GM11168 (cell line): ENCODE results near the gene IQGAP2.
"Not testable (repeated sequence)": the region's sequence is repeated elsewhere in the genome, so short reads cannot be mapped to it uniquely, and the experiment has no call there.

Experiments used
- in situ Hi-C: fragments of 300-500 bp; cut with MboI; formaldehyde crosslinking; loops from one replicate; pipeline ENCODE4 v1.12.0; 2022; ENCODE audit warnings: low sequenced_read_pairs; ENCODE audit not compliant: unreplicated experiment

The IQGAP2 gene, protein sequence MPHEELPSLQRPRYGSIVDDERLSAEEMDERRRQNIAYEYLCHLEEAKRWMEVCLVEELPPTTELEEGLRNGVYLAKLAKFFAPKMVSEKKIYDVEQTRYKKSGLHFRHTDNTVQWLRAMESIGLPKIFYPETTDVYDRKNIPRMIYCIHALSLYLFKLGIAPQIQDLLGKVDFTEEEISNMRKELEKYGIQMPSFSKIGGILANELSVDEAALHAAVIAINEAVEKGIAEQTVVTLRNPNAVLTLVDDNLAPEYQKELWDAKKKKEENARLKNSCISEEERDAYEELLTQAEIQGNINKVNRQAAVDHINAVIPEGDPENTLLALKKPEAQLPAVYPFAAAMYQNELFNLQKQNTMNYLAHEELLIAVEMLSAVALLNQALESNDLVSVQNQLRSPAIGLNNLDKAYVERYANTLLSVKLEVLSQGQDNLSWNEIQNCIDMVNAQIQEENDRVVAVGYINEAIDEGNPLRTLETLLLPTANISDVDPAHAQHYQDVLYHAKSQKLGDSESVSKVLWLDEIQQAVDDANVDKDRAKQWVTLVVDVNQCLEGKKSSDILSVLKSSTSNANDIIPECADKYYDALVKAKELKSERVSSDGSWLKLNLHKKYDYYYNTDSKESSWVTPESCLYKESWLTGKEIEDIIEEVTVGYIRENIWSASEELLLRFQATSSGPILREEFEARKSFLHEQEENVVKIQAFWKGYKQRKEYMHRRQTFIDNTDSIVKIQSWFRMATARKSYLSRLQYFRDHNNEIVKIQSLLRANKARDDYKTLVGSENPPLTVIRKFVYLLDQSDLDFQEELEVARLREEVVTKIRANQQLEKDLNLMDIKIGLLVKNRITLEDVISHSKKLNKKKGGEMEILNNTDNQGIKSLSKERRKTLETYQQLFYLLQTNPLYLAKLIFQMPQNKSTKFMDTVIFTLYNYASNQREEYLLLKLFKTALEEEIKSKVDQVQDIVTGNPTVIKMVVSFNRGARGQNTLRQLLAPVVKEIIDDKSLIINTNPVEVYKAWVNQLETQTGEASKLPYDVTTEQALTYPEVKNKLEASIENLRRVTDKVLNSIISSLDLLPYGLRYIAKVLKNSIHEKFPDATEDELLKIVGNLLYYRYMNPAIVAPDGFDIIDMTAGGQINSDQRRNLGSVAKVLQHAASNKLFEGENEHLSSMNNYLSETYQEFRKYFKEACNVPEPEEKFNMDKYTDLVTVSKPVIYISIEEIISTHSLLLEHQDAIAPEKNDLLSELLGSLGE (N-terminal part only)

DNA sequence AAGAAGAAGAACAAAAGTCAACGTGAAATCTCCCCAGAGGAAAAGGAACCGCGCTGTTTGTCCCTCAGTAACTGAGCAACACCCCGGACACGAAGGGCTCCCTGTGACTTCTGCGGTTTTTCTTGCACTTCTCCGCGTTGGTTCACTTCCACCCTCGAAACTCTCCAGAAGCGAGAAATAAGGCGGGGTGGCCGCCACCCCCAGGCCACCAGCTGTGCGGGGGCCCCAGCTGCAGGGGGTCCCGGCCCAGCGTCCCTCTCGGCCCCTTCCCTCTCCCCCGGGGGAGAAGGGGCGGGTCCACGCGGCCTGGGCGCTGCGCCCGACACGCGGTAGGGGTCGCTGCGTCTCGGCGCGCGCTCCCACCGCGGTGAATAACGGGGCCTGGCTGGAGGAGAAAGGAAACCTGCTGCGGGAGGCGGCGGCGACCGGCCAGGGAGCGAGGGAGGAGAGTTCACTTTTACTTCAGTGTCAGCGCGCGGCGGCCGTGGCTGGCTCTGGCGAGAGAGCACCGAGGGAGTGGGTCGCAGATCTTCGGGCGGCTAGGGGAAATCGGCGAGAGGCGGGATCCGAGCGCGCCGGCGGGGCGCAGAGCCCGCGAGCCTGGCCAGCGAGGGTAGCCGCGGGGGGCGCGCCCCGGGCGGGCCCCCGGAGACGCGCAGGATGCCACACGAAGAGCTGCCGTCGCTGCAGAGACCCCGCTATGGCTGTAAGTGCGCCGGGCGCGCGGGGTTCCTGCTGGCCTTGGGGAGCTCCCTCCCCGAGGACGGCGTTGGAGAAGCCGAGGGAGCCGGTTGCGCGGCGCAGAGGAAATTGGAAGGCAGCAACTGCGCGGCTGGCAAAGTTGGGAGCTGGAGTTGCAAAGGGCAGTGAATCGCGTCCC is at the start of gene IQGAP2:
TSS of gene IQGAP2 (plus strand) at position 400 of the 880 bp plus-strand sequence. CDS start at position 661, 261 bp downstream.
- in situ Hi-C loops = no loop called here

DNA sequence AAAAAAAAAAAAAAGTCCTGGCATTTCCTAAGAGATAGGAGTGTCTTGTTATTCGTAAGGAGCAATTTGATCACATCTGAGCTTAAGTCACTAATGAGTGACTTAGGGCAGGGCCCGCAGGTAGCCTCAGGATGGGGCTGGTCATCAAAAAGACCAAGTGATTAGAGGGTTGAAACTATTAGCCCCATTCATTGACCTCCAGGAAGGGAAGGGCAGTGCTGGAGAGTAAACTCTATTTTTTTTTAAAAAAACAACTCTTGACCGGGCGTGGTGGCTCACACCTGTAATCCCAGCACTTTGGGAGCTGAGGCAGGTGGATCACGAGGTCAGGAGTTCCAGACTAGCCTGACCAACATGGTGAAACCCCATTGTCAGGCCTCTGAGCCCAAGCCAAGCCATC is 46.2 kb upstream of the IQGAP2 start:
- in situ Hi-C loops = no loop called here

GRCh38 chr5:76363352-76364225 is 39.5 kb upstream of the IQGAP2 start:
- in situ Hi-C loops = no loop called here

GRCh38 chr5:76364226-76364589 is 38.9 kb upstream of the IQGAP2 start:
- in situ Hi-C loops = no loop called here

DNA sequence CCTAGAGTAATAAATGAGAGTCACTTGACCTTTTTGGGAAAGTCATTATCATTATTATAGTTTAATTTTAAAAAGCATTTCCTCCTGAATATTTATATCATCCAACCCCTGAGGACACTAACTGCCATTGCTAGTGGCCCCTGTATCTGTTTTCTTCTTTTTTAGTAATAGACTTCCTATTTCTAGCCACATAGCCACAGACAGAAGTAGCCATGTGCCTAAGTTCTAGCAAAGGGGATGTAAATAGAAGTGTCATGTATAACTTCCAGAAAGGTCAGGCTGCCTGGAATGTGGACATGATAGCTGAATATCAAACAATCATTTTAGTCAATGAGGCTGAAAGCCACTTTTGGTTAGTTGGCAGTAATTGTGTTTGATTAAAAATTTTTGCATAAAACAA is 37.5 kb upstream of the IQGAP2 start:
- in situ Hi-C loops = no loop called here

- in situ Hi-C loops = no loop called here
These were observed 36.5 kb upstream of the IQGAP2 start for GRCh38 chr5:76366596-76366995.

DNA sequence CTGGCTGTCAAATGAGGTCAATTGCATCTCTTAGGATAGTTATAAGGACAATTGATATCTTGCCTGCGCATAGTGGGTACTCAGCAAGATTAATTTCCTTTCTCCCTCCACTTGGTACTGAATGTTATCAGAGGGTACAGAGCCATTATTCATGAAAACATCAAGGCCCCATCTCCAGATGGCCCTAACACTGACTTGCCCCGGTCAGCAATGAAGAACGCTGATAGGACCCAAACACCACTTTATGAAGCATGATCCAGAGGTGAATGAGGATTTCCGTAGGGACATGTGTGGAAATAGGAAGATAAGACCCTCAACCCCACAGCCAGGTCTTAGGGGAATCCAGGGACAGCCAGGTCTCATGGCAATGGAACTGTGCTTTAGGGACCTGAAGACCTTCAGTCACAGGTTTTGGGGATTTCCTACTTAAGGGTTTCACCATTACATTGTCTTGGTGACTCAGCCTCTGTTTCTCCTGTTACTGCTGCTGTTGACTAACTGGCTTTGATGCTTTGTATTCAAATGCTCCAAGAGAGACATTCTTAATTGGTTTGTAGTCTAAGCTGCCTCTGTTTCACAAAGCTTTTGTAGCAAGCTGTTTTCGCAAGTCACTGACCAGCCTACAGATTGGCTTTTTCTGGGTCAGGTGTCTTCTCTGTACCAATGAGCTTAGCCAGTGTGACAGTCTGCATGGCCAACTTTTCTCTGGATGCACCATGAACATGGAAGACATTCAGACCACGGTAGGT is 35.3 kb upstream of the IQGAP2 start:
- in situ Hi-C loops = no loop called here

- in situ Hi-C loops = no loop called here
These were observed 34.1 kb upstream of the IQGAP2 start for GRCh38 chr5:76368941-76369340.

DNA sequence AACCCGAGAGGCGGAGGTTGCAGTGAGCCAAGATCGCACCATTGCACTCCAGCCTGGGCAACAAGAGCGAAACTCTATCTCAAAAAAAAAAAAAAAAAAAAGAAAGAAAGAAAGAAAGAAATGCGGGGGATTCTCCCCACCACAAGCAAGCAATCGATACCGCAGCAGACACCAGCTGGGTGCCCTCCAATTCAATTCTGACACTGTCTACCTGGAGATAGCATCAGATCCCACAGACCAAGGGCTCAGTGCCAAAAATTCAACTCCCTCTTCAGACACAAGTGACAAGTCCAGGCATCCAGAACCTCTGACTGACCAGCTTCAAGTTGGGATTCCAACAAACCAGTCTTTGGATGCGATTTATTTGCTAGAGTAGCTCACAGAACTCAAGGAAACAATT is 33.4 kb upstream of the IQGAP2 start:
- in situ Hi-C loops = not testable (repeated sequence)

- in situ Hi-C loops = no loop called here
These were observed 31.1 kb upstream of the IQGAP2 start for GRCh38 chr5:76371960-76372322.

DNA sequence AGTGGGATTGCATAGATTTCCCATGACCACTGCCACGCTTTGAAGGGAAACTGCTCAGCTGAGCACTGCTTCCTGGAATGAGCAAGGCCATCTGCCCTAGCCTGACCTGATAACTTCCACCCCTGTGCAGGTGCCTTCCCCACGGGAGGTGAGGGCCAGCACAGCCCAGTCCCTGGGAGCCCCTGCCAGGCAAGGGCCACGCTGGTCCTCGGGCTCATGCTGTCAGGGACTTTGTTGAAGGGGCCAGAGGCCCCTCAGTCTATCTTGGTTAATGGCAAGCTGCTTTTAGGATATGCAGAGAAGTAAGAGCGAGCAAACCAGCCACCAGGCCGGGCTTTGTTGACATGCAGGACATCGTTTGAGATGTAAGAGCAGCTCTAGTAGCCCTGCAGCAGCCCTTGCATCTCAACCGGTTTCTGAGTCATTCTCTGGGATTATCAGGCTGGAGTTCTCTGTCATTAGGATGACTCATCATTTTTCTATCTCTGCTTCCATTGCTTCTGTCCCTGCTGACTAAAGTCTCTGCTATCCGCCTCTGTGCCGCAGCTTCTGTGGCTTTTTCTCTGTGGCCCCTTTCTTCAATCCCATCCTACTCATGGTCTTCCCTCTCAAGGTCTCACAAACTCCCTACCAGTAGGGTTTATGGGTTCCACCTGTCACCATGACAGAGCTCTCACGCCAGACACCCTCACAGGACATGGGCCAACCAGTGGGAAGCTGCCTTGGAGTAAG is 30.6 kb upstream of the IQGAP2 start:
- in situ Hi-C loops = no loop called here

GRCh38 chr5:76376148-76376865 is 26.8 kb upstream of the IQGAP2 start:
- in situ Hi-C loops = no loop called here

- in situ Hi-C loops = no loop called here
These were observed 26.2 kb upstream of the IQGAP2 start for GRCh38 chr5:76376866-76377230.

DNA sequence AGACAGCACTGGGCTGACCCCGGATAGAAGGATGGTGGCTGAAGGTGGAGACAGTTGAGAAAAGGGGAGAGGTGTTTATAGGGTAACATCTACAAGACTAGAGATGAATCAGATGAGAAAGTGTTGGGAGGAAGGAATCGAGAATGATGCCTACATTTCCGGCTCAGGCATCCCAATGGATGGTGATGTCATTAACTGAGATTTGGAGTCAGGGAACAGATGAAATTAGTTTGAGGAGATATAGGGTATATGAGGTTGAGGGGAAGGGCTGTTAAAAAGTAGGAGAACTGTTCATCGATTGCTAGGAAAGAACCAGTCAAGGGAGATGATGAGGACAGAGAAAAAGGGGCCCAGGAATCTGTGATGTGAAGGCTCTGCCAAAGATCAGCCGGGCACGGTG is 24.7 kb upstream of the IQGAP2 start:
- in situ Hi-C loops = no loop called here

- in situ Hi-C loops = no loop called here
These were observed 23.8 kb upstream of the IQGAP2 start for GRCh38 chr5:76379316-76379715.

- in situ Hi-C loops = no loop called here
These were observed 23.2 kb upstream of the IQGAP2 start for GRCh38 chr5:76379855-76380254.
